ENCODE measurements around the gene RASGRP4.

- TF ChIP-seq POLR2A (IDR thresholded peaks at IDR 0.05) (no peak), CTCF (IDR thresholded peaks at IDR 0.05) (no peak)
Measured at GRCh38 chr19:38422438-38422837, 3.6 kb downstream of the RASGRP4 start.
